ENCODE data around the gene HEXIM2.
"Not testable (repeated sequence)": the region's sequence is repeated elsewhere in the genome, so short reads cannot be mapped to it uniquely, and the experiment has no call there.

The HEXIM2 gene

GRCh38 chr17:45161288-45162024 is at the start of gene HEXIM2:
Gene HEXIM2, plus strand, starts transcription at chr17:45161875. Its CDS starts 919 bp downstream, at chr17:45162794.
- peak; percentile 96 for DNase-seq (ENCODE audit: low read depth)

- no peak for DNase-seq (ENCODE audit: low read depth)
These were observed 48.9 kb upstream of the HEXIM2 start for GRCh38 chr17:45112559-45113423.

GRCh38 chr17:45113424-45113754 is 48.3 kb upstream of the HEXIM2 start:
- DNase-seq (ENCODE audit: low read depth): no peak

GRCh38 chr17:45114117-45114932 is 47.4 kb upstream of the HEXIM2 start:
- DNase-seq (ENCODE audit: low read depth): no peak

GRCh38 chr17:45115015-45115625 is 46.6 kb upstream of the HEXIM2 start:
- no peak for DNase-seq (ENCODE audit: low read depth)

GRCh38 chr17:45115871-45116270 is 45.8 kb upstream of the HEXIM2 start:
- no peak for DNase-seq (ENCODE audit: low read depth)

- no peak for DNase-seq (ENCODE audit: low read depth)
These were observed 45.1 kb upstream of the HEXIM2 start for GRCh38 chr17:45116434-45117016.

GRCh38 chr17:45117334-45117733 is 44.3 kb upstream of the HEXIM2 start:
- DNase-seq (ENCODE audit: low read depth): no peak

- DNase-seq (ENCODE audit: low read depth): no peak
These were observed 43.6 kb upstream of the HEXIM2 start for GRCh38 chr17:45117848-45118646.

- no peak for DNase-seq (ENCODE audit: low read depth)
These were observed 43.0 kb upstream of the HEXIM2 start for GRCh38 chr17:45118691-45119090.

- no peak for DNase-seq (ENCODE audit: low read depth)
These were observed 41.7 kb upstream of the HEXIM2 start for GRCh38 chr17:45119964-45120363.

- DNase-seq (ENCODE audit: low read depth): no peak
These were observed 41.1 kb upstream of the HEXIM2 start for GRCh38 chr17:45120558-45120957.

- DNase-seq (ENCODE audit: low read depth): no peak
These were observed 40.6 kb upstream of the HEXIM2 start for GRCh38 chr17:45121055-45121454.

GRCh38 chr17:45123076-45123770 is 38.5 kb upstream of the HEXIM2 start:
- no peak for DNase-seq (ENCODE audit: low read depth)

- DNase-seq (ENCODE audit: low read depth): no peak
These were observed 37.5 kb upstream of the HEXIM2 start for GRCh38 chr17:45123930-45124796.

GRCh38 chr17:45124797-45125122 is 36.9 kb upstream of the HEXIM2 start:
- not testable (repeated sequence) for DNase-seq (ENCODE audit: low read depth)

GRCh38 chr17:45125509-45125908 is 36.2 kb upstream of the HEXIM2 start:
- no peak for DNase-seq (ENCODE audit: low read depth)

GRCh38 chr17:45127207-45127547 is 34.5 kb upstream of the HEXIM2 start:
- DNase-seq (ENCODE audit: low read depth): no peak

- DNase-seq (ENCODE audit: low read depth): no peak
These were observed 34.0 kb upstream of the HEXIM2 start for GRCh38 chr17:45127548-45128300.
